ENCODE measurements around the gene RASSF3.

DNA sequence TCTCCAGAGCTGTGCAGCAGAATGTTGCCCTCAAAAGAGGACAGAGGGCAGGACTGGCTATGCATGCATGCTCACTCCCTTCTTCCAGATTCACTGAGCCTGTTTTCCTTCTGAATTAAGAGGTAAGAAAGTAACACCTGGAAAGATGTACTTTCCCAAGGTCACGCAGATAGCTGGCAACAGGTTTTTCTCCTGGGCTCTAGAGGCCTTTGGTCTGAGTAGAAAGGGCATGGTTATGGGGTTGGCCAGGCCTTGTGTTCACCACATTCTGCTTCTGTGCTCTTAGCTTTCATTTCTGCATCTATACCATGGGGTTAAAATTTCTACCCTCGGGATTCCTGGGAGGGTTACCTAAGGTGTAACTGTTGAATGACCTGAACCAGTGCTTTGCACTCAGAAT lies 57.5 kb downstream of the RASSF3 start:
- TF ChIP-seq, protein P1, sequence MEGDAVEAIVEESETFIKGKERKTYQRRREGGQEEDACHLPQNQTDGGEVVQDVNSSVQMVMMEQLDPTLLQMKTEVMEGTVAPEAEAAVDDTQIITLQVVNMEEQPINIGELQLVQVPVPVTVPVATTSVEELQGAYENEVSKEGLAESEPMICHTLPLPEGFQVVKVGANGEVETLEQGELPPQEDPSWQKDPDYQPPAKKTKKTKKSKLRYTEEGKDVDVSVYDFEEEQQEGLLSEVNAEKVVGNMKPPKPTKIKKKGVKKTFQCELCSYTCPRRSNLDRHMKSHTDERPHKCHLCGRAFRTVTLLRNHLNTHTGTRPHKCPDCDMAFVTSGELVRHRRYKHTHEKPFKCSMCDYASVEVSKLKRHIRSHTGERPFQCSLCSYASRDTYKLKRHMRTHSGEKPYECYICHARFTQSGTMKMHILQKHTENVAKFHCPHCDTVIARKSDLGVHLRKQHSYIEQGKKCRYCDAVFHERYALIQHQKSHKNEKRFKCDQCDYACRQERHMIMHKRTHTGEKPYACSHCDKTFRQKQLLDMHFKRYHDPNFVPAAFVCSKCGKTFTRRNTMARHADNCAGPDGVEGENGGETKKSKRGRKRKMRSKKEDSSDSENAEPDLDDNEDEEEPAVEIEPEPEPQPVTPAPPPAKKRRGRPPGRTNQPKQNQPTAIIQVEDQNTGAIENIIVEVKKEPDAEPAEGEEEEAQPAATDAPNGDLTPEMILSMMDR (IDR thresholded peaks at IDR 0.05; ENCODE audit: low read length): no peak
- TF ChIP-seq EZH2 (IDR thresholded peaks at IDR 0.05; ENCODE audit: borderline replicate concordance, low read length): no peak
